HL-60/S4 treated with retinoic acid at 250 ng/mL for 4 days and 3 days (cell line): Measurements from ENCODE around the gene VGLL4.
"Not testable (repeated sequence)": the region's sequence is repeated elsewhere in the genome, so short reads cannot be mapped to it uniquely, and the experiment has no call there.

Source experiments
- in situ Hi-C: fragments of 300-500 bp; cut with MboI; formaldehyde crosslinking; loops from 2 replicates; pipeline ENCODE4 v1.7.0; 2022; ENCODE audit warnings: low sequenced_read_pairs

Gene VGLL4

DNA sequence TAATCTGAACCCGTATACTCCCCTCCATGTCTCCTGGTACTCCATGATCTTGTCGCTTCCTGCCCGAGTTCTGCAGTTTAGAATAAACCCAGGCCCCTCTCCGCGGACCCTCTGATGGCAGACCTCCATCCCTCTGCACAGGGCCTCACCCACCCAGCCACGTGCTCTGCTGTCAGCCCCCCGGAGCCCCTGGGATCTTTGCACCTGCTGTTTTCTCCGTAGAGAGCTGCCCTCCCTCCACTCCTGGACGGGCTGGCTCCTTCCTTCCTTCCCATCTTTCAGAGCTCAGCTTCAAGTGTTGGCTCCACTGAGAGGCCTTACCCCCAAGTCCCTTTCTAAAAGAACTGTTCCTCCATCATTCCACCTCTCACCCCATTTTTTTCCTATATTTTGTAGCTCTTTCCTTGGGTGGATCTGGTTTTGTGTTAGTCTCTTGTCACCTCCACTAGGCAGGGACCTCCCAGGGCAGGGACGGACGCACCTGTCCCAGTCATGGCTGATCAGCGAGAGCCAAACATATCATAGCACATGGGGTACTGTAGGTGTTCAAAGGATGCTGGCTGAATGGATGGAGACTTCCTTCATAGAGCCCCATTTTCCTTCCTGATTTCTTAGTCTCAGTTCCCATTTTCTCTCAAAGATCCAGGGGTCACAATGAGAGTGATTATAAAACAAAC, 106.6 kb downstream of the VGLL4 start:
- in situ Hi-C loops: no loop called here

DNA sequence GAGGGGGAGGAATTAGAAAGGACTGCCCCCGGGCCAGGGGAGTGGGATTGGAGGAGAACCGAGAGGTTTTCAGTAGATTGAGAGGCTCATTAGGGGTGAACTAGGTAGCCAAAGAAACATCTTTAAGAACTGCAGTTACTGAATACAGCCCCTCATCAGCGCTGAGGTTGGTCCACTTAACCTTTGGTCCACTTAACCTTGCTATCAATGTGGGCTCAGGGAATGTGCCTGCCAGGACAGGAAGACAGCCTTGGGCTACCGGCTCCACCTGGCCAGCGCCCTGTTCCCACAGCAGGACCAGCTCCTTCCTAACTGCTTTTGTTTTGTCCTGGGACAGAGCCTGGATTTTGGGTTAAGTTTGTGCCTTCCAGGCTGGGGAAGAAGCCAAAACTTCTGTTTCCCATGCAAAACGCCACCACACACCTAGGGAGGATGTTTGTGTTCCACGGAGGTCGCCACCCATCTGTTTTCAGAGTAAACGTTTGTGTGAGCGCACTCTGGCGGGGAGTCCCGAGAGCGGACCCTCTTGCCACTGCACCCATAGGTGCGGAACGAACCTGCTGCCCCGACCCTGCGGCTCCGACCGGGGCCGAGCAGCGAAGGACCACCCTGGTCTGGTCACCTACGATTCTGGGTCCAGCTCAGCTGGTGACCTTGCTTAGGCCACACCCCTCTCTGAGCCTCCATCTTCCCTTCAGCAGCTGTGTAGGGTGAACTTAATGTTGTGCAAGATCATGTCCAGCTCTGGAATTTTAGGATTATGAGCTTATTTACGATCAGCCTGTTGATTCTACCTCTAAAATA, 107.4 kb downstream of the VGLL4 start:
- in situ Hi-C loops: no loop called here

DNA sequence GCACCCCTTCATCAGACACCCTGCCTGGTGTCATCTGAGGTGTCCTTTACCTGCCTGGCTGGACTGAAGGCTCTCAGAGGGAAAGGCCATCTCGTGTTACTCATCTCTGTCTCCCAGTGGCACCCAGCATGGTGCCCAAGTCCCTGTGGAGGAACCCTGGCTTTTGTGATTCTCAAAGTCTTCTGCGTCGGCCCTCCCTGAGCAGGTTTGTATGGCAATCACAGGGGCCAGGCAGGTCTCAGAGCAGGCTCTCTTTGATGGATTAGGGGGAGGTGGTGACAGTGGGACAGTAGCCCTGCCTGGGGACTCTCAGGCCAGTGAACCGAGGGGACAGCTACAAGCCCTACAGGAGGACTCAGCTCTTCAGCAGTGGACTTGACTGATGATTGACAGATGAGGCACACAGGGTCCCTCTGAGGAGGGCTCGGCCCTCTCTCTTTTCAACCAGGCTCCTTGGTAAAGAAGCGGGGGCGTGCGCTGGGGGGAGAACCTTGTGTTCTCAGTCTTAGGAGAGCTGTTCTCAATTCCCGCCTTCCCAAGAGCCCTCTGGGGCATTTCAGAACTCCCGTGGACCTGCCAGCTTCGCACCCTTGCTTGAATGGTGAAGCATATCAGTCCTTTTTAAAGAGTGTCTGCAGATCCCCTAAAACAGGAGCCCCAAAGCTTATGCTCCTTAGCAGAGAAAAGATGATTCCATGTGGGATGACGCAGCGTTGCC, 108.3 kb downstream of the VGLL4 start:
- in situ Hi-C loops: no loop called here

DNA sequence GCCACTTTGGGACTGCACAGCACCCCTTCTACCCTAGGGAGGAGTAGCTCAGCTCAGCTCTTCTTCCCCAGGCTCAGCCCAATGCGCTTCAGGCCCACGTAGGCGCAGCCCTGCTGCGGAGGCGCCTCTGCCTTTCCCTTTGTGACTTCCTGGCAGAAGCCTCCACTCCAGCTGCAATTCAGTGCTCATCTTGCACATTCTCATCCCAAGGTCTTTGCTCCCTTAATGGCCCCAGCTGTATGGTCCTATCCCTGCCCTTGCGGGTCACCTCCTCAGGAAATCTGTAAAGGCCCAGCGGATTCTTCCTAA, 109.0 kb downstream of the VGLL4 start:
- in situ Hi-C loops: no loop called here

DNA sequence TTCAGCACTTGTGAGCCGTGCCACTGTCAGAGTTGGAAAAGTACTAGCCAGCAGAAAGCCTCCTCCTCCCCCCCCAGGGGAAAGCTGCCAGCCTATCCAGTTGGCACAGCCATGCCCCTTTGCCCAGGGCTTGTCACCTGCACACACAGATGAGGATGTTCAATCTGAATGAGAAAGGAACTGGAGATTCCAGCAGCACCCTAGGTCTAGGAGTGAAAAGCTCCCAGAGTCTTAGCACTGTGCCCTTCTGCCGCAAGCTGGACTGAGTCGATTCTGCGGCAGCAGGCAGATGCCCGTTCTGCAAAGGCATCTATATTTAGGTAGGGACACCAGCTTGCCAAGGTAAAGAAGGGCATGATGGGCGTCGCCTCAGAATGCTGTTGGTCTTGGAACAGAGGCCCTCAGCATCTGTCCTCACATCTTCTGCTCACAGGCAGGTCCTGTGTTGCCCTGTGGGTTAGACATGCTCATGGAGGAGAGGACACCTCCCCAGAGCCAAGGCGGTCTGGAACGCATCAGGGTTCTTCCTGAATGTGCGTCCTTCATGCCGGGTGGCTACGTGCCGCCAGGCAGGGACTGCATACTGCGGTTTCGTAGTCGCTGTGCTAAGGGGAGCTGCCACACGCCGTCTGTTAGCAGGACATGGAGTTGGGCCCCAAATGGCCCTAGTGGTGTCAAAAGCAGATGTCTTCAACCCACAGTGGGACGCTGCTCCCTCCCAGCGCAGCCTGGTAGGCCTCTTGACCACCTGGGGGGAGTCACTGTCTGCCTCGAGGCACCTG, 109.5 kb downstream of the VGLL4 start:
- in situ Hi-C loops: no loop called here

DNA sequence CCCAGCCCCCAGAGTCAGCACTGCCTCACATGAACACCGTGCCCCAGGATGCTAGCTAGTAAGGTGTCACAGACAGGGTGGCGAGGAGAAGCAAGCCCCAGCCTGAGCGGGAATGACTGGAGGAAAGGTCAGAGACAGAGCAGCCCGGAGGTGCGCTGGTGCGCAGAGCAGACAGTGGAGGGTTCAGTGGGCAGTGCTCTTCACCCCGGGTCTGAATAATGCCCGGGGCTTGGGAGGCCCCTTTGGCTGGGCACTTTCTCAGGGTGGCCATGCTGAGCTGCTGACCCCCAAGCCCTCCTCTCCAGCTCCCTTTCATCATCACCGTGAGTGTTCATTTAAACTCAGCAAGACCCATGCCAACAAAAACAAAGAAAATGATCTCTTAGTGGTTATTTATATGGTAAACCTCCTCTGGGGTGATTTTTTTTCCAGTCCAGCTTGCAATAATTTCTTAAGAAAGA, 110.8 kb downstream of the VGLL4 start:
- in situ Hi-C loops: no loop called here

DNA sequence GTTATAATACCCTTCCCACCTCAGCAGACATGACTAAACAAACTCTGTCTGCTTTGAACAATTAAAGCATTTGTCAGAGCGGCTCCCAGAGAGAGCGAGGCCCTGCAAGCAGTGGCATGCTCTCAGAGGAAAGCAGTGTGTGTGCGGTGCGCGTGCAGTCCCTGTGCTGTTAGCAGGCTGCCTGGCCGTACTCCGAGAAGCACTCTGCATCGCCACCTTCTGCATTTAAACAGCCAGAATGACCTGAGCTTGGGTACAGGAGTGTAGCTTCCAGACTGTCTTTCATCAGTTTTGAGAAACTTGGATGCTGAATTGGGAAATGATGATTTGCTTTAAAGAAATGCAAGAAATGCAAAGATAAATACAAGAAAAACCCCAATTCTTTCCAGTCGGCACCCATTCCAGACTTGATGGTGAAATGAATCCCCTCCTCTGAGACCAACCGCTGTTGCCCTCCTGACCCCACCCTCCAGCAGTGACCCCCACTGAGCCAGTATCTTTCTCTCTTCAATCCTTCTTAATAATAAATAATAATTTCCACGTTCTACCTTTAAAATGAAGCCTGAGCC, 113.5 kb downstream of the VGLL4 start:
- in situ Hi-C loops: no loop called here

DNA sequence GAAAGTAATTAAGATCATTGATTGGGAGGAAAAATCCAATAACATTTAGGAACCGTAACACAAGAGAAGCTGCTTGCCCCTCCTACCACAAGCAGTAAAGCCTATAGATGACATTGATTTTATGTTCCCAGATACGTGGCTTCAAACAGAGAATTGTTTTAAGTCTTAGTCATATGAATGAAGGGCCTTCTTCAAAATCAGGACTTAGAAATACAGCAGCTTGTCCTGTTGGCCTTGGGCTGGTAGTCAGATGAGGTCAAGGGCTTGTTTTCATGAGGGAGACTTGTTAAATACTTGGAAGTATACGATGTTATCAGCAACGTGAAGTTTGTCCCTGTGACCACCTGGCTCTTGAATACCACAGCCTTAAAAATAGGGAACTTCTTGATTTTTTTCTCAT, 114.4 kb downstream of the VGLL4 start:
- in situ Hi-C loops: no loop called here

DNA sequence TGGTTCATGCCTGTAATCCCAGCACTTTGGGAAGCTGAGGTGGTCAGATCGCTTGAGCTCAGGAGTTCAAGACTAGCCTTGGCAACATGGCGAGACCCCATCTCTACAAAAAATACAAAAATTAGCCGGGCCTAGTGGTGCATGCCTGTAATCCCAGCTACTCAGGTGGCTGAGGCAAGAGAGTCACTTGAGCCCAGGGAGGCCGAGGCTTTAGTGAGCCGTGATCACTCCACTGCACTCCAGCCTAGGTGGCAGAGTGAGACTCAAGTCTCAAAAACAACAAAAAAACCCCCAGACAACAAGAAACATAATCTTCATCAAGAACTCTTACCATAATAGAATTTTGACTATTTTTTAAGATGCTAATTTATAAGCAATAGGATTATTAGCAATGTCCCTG, 117.6 kb downstream of the VGLL4 start:
- in situ Hi-C loops: not testable (repeated sequence)

DNA sequence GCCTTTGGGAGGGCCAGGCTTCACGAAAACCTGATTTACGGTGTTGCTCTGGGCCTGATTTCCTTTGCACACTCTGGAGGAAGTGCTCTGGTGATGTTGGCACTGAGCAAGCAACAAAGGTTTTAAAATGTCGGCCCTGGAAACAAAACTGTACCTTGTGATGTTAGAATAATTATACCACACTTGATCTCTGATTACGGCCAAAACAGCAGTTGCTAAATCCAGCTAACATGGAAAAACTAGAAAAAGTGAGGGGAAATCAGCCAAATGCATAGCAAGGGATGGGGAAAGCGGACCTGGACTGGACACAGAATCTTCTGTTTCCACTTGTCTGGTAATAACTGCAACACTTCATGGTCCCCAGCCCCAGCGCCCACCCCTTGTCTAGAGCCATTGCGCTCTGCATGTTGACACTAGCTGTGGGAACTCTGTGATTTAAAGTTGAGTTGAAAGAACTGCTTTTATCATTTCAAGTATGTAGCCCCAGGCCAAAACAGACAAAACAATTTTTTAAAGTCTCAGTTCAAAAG, 120.1 kb downstream of the VGLL4 start:
- in situ Hi-C loops: no loop called here

DNA sequence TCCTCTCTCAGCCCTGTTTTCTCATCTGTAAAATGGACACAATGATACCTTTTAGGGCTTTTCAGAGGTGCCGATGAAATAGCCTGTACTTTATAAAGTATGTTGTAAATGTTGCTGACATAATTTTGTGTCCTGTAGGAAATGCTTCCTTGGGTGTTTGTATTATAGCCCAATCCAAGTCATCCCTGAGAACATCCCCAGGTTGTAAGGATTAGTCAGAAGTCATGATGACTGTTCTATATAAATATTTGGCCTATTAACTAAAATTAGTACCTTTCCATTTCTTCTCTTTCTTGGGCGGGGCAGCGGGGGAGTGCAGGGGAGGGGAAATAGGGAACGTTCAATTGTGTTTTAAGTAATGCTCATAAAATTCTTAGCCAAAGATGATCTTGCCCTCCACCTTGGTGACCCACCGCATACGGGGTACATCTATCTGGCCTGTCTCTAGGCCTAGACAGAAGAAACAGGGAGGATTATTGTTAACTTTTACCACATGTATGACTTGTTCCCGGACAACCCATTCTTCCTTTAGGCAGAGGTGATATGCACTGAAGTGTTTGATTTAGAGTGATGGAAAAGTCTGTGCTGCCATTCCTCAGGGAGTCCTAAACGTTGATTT, 120.7 kb downstream of the VGLL4 start:
- in situ Hi-C loops: no loop called here

DNA sequence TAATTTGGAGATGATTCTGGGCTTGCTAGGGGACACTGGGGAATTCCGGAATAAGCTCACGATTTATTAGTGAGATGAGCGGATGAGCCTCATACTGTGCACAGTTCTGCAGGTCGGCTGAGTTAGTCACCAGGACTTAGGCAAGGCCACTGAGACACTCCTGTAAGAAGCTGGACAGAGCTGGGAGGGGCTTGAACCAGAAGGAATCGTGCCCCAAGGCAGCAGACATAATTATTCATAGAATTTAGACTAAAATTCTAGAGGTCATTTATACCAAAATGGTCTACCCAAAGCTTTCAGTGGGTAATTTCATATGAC, 121.4 kb downstream of the VGLL4 start:
- in situ Hi-C loops: no loop called here

DNA sequence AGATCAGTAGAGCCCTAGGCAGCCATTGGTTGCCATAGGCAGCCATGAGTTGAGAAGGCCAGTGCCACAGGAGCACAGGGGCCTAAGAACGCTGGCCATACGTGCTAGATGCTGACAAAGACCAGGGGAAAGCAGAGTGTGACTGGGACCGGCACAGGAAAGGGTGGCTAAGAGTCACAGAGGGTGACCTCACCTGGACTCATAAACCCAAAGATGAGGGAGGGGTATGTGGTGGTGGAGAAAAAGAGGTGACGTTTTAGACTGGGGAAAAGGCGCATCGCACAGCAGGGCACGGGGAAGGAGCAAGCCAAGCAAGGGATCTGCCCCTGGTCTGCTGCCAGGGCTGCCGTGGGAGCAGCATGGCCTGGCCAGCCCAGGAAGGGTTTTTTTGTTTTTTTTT, 122.5 kb downstream of the VGLL4 start:
- in situ Hi-C loops: no loop called here

DNA sequence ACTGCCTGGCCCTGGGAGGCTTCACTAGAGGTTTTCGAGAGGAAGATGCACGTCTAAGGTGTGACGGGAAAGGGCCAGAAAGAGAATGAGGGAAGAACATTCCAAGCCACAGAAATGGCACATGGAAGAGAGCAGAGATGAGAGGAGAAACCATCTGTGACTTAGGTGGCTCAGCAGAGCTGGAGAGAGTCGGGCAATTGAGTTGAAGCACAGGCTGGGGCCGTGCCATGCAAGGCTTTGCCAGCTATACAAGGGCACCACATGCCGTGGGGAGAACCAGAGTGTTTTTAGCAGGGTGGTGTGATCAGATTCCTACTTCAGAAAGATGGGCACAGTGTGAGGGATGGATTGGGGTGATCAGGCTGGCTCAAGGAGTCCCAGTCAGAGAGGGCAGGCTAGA, 126.1 kb downstream of the VGLL4 start:
- in situ Hi-C loops: no loop called here

DNA sequence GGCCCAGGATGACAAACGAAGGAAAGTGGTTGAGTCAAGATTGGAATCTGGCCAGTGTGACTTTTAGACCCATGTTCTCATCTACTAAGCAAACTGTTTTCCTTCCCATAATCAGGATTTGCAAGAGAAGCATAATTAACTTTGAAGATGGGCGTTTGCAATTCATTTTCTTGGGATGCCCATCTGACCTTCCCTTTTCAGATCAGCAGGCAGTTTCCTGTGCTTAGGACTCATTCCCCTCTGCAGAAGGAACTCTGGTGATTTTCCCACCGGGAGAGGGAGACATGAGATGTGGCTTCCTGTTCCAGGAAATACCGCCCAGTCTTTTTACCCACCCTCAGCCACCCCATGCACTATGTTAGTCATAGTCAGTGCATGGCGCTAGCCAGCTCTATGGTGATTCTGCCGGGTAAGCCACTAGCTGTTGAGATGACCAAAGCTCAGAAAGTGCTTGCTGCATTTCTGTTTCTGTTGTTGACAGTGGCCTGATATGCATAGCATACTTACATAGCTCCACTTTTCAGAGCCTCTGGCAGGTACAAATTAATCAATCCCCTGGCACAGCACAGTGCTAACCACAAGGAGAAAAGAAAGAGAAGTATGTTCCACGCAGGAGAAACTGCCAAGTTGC, 129.4 kb downstream of the VGLL4 start:
- in situ Hi-C loops: no loop called here

DNA sequence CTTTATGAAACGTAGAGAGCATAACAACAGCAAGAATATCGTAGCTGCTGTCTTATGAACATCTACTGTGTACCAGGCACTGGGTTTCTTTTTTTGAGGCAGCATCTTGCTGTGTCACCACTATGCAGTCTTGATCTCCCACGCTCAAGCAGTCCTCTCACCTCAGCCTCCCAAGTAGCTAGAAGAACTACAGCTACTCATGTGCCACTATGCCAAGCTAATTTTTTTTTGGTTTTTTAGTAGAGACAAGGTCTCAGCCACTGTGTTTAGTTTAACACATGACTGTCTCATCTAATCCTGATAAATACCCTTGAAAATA, 129.9 kb downstream of the VGLL4 start:
- in situ Hi-C loops: no loop called here

DNA sequence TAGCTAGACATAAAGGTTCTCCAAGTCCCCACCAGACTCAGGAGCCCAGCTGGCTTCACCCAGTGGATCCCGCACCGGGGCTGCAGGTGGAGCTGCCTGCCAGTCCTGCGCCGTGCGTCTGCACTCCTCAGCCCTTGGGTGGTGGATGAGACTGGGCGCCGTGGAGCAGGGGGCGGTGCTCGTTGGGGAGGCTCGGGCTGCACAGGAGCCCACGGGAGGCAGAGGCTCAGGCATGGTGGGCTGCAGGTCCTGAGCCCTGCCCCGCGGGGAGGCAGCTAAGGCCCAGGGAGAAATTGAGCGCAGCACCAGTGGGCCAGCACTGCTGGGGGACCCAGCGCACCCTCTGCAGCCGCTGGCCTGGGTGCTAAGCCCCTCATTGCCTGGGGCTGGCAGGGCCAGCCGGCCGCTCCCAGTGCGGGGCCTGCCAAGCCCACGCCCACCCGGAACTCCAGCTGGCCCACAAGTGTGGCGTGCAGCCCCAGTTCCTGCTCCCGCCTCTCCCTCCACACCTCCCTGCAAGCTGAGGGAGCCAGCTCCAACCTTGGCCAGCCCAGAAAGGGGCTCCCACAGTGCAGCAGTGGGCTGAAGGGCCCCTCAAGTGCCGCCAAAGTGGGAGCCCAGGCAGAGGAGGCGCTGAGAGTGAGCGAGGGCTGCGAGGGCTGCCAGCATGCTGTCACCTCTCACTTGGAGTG, 130.4 kb downstream of the VGLL4 start:
- in situ Hi-C loops: not testable (repeated sequence)

DNA sequence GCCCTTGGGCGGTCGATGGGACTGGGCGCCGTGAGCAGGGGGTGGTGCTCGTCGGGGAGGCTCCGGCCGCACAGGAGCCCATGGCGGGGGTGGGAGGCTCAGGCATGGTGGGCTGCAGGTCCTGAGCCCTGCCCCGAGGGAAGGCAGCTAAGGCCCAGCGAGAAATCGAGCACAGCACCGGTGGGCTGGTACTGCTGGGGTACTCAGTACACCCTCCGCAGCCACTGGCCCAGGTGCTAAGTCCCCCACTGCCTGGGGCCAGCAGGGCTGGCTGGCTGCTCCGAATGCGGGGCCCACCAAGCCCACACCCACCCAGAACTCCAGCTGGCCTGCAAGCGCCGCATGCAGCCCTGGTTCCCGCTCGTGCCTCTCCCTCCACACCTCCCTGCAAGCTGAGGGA, 132.1 kb downstream of the VGLL4 start:
- in situ Hi-C loops: not testable (repeated sequence)

DNA sequence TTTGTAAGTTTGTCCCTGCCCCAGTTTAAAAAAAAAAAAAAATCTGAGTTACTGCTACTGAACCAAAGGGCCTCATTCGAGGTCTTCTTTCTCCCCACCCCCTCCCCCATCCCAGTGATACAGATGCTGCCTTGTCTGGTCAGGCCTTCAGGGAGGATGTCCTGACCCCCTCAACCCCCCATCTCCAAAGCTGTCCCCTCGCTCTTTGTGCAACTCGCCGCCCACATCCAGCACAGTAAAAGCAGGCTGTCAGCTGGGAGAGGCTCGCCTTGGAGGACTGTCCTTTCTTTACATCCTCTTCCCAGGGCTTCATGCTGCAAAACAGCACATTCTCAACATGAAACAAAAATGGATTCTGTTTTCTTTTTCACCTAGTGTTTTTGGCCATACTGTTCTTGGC, 133.4 kb downstream of the VGLL4 start:
- in situ Hi-C loops: no loop called here

DNA sequence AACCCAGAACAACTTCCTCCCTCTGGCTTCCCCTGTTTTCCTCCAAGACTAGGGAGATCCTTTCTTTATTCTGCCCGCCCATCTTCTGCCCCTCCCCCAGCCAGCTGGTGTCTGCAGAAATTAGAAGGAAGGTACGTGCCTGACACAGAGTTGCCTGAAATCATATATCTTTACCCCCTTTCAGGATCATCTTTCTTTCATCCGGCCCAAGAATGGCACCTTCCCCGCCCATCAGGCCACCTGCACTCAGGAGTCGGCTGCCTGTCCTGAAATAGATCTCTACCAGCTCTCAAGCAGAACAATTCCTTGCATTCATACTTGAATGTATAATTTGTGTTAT, 133.7 kb downstream of the VGLL4 start:
- in situ Hi-C loops: no loop called here
